Trophoblast cell (in vitro differentiated cells and primary cell): ENCODE results near the gene KCTD21.

ENCODE experiments used
- DNase-seq, 2 donors: peaks; one replicate each; pipeline ENCODE4 v3.0.0-alpha.2; 2016
- H2AFZ ChIP-seq: 2 replicates; pipeline ENCODE4 v1.6.1; 2013; ENCODE audit warnings: low read length, moderate library complexity, mild to moderate bottlenecking; ENCODE audit not compliant: insufficient read depth, poor library complexity
- H2AK5ac ChIP-seq: 2 replicates; pipeline ENCODE4 v1.6.1; 2013; ENCODE audit warnings: mild to moderate bottlenecking, low read length
- H2BK120ac ChIP-seq: 2 replicates; pipeline ENCODE4 v1.6.1; 2013; ENCODE audit warnings: low read length, mild to moderate bottlenecking, moderate library complexity; ENCODE audit not compliant: insufficient read depth, poor library complexity
- H2BK12ac ChIP-seq: 2 replicates; pipeline ENCODE4 v1.6.1; 2013; ENCODE audit warnings: mild to moderate bottlenecking, low read length, moderate library complexity
- H2BK5ac ChIP-seq: 2 replicates; pipeline ENCODE4 v1.6.1; 2013; ENCODE audit warnings: low read length, low read depth, moderate library complexity, mild to moderate bottlenecking; ENCODE audit not compliant: poor library complexity
- H3K14ac ChIP-seq: 2 replicates; pipeline ENCODE4 v1.6.1; 2013; ENCODE audit warnings: mild to moderate bottlenecking, low read length
- H3K18ac ChIP-seq: 2 replicates; pipeline ENCODE4 v1.6.1; 2013; ENCODE audit warnings: mild to moderate bottlenecking, low read length
- H3K23ac ChIP-seq: 2 replicates; pipeline ENCODE4 v1.6.1; 2013; ENCODE audit warnings: low read length
- H3K27ac ChIP-seq: 2 replicates; pipeline ENCODE4 v1.5.1; 2013; ENCODE audit warnings: low read depth, mild to moderate bottlenecking, inconsistent platforms, low read length, moderate library complexity
- H3K27me3 ChIP-seq: 2 replicates; pipeline ENCODE4 v1.6.1; 2013; ENCODE audit warnings: inconsistent platforms, mild to moderate bottlenecking, low read length, moderate library complexity; ENCODE audit not compliant: insufficient read depth
- H3K36me3 ChIP-seq, 2 experiments: 1 replicate in 1 of 2; 2 replicates in 1 of 2; pipeline ENCODE4 v1.6.1; 2013; ENCODE audit warnings: low read length in 2 of 2, mild to moderate bottlenecking in 2 of 2, moderate library complexity in 1 of 2; ENCODE audit not compliant: insufficient read depth in 2 of 2, control insufficient read depth in 1 of 2
- H3K4ac ChIP-seq: 2 replicates; pipeline ENCODE4 v1.6.1; 2013; ENCODE audit warnings: low read depth, mild to moderate bottlenecking, low read length, moderate library complexity
- H3K4me1 ChIP-seq, 2 experiments: 1 replicate in 1 of 2; 2 replicates in 1 of 2; pipeline ENCODE4 v1.6.1; 2013; ENCODE audit warnings: low read length in 2 of 2, mild to moderate bottlenecking in 2 of 2, moderate library complexity in 1 of 2; ENCODE audit not compliant: insufficient read depth in 2 of 2, control insufficient read depth in 1 of 2
- H3K4me2 ChIP-seq: 2 replicates; pipeline ENCODE4 v1.6.1; 2013; ENCODE audit warnings: inconsistent platforms, mild to moderate bottlenecking, low read length, moderate library complexity
- H3K4me3 ChIP-seq: 2 replicates; pipeline ENCODE4 v1.5.1; 2013; ENCODE audit warnings: mild to moderate bottlenecking, low read depth, low read length, inconsistent platforms
- H3K79me1 ChIP-seq: one replicate; pipeline ENCODE4 v1.6.1; 2013; ENCODE audit warnings: low read length
- H3K79me2 ChIP-seq: 2 replicates; pipeline ENCODE4 v1.6.1; 2013; ENCODE audit warnings: low read length, mild to moderate bottlenecking; ENCODE audit not compliant: control insufficient read depth, insufficient read depth, poor library complexity
- H3K9ac ChIP-seq: 2 replicates; pipeline ENCODE4 v1.6.1; 2013; ENCODE audit warnings: mild to moderate bottlenecking, low read length
- H3K9me3 ChIP-seq: 2 replicates; pipeline ENCODE4 v1.6.1; 2013; ENCODE audit warnings: low read depth, mild to moderate bottlenecking, control low read depth, inconsistent platforms, low read length; ENCODE audit not compliant: insufficient read depth
- H4K12ac ChIP-seq: 2 replicates; pipeline ENCODE4 v1.6.1; 2013; ENCODE audit warnings: low read depth, mild to moderate bottlenecking, low read length, moderate library complexity
- H4K8ac ChIP-seq: 2 replicates; pipeline ENCODE4 v1.6.1; 2013; ENCODE audit warnings: low read depth, mild to moderate bottlenecking, low read length, moderate library complexity
- H4K91ac ChIP-seq: one replicate; pipeline ENCODE4 v1.6.1; 2013; ENCODE audit warnings: low read depth, mild to moderate bottlenecking, low read length, moderate library complexity
- WGBS: extraction: QIAGEN DNeasy Blood & Tissue Kit; methylation state at CpG from one replicate; pipeline ENCODE4 v1.1.7; 2013; ENCODE audit warnings: missing lambda C conversion rate; ENCODE audit not compliant: insufficient read length, insufficient coverage; ENCODE audit errors: extremely low coverage; 5-methylcytosine and 5-hydroxymethylcytosine counted together

Gene KCTD21

DNA sequence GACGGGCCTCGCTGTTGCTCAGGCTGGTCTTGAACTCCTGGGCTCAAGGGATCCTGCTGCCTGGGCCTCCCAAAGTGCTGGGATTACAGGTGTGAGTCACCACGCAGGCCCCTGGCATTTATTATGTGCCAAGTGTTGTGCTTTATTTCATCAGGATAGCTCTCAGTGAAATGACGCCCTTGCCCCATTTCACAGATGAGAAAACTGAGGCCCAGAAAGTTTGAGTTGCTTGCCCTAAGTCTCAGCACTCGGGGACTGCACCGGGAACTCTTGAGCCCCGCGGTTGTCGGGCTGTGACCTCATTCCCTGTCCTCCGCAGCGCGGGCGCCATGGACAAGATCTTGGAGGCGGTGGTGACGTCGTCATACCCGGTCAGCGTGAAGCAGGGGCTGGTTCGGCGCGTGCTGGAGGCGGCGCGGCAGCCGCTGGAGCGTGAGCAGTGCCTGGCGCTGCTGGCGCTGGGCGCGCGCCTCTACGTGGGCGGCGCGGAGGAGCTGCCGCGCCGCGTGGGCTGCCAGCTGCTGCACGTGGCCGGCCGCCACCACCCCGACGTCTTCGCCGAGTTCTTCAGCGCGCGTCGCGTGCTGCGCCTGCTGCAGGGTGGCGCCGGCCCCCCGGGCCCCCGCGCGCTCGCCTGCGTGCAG lies 7.6 kb upstream of the KCTD21 start:
- Histone ChIP-seq H2AK5ac (no peak overlapping the region), H3K18ac (no peak overlapping the region), H3K9me3 (peaks cover 2% of the 10 kb centered on the region), H2AFZ (no peak overlapping the region), H3K79me2 (peaks cover 4% of the 10 kb centered on the region), H3K4ac (no peak overlapping the region), H3K79me1 (no peaks in the 10 kb centered on the region), H2BK120ac (no peak overlapping the region), H3K4me2 (no peak overlapping the region), H3K36me3 (peaks cover 58 to 62% of the 10 kb centered on the region in 2 experiments), H4K12ac (no peak overlapping the region), H3K27me3 (no peaks in the 10 kb centered on the region), H2BK5ac (no peak overlapping the region), H2BK12ac (no peak overlapping the region), H3K9ac (no peak overlapping the region), H3K14ac (no peak overlapping the region), H4K91ac (no peak overlapping the region), H3K27ac (no peak overlapping the region), H3K23ac (no peak overlapping the region), H3K4me3 (no peak overlapping the region), H4K8ac (no peak overlapping the region), H3K4me1 (peaks cover 12 to 17% of the 10 kb centered on the region in 2 experiments)
- no CpG with 5 or more reads among the region's 60 CpGs for WGBS
- DNase-seq, result no peak

GRCh38 chr11:78194490-78194889 lies 6.1 kb upstream of the KCTD21 start:
- H3K36me3 ChIP-seq, result peaks cover 44 to 47% of the 10 kb centered on the region in 2 experiments
- H3K9me3 ChIP-seq, result peaks cover 2% of the 10 kb centered on the region
- H3K9ac ChIP-seq, result no peak overlapping the region
- WGBS, result no CpG with 5 or more reads among the region's 3 CpGs
- no peak overlapping the region for H4K91ac ChIP-seq
- H3K79me2 ChIP-seq, result peaks cover 8% of the 10 kb centered on the region
- H3K79me1 ChIP-seq, result peaks cover under 1% of the 10 kb centered on the region
- H2AFZ ChIP-seq, result no peak overlapping the region
- H3K4me3 ChIP-seq, result no peak overlapping the region
- no peak for DNase-seq
- H2AK5ac ChIP-seq, result no peak overlapping the region
- no peak overlapping the region for H3K23ac ChIP-seq
- no peak overlapping the region for H4K8ac ChIP-seq
- no peak overlapping the region for H2BK12ac ChIP-seq
- peaks cover 24 to 31% of the 10 kb centered on the region in 2 experiments for H3K4me1 ChIP-seq
- H3K4ac ChIP-seq, result peak overlapping the region; percentile 29
- no peak overlapping the region for H4K12ac ChIP-seq
- no peaks in the 10 kb centered on the region for H3K27me3 ChIP-seq
- H3K18ac ChIP-seq, result no peak overlapping the region
- no peak overlapping the region for H3K27ac ChIP-seq
- H3K4me2 ChIP-seq, result no peak overlapping the region
- no peak overlapping the region for H2BK120ac ChIP-seq
- H3K14ac ChIP-seq, result no peak overlapping the region
- no peak overlapping the region for H2BK5ac ChIP-seq

GRCh38 chr11:78193806-78194205 lies 5.4 kb upstream of the KCTD21 start:
- Histone ChIP-seq H4K91ac (no peak overlapping the region), H3K4me3 (no peak overlapping the region), H3K14ac (no peak overlapping the region), H3K4me2 (no peak overlapping the region), H3K27ac (no peak overlapping the region), H3K27me3 (no peaks in the 10 kb centered on the region), H3K9ac (no peak overlapping the region), H3K79me2 (peaks cover 15% of the 10 kb centered on the region), H3K36me3 (peaks cover 38 to 41% of the 10 kb centered on the region in 2 experiments), H2BK5ac (no peak overlapping the region), H3K9me3 (peaks cover 2% of the 10 kb centered on the region), H4K12ac (no peak overlapping the region), H3K18ac (no peak overlapping the region), H3K4ac (no peak overlapping the region), H4K8ac (no peak overlapping the region), H2BK12ac (no peak overlapping the region), H2AK5ac (no peak overlapping the region), H3K79me1 (peaks cover 7% of the 10 kb centered on the region), H2AFZ (no peak overlapping the region), H3K4me1 (peaks cover 28 to 35% of the 10 kb centered on the region in 2 experiments), H3K23ac (no peak overlapping the region), H2BK120ac (no peak overlapping the region)
- no peak for DNase-seq
- no CpG with 5 or more reads among the region's 8 CpGs for WGBS

GRCh38 chr11:78192911-78193351 lies 4.5 kb upstream of the KCTD21 start:
- Histone ChIP-seq H4K91ac (no peak overlapping the region), H3K23ac (no peak overlapping the region), H3K4ac (no peak overlapping the region), H3K79me2 (peaks cover 18% of the 10 kb centered on the region), H3K4me1 (peaks cover 28 to 35% of the 10 kb centered on the region in 2 experiments), H2BK5ac (no peak overlapping the region), H3K36me3 (peaks cover 30 to 33% of the 10 kb centered on the region in 2 experiments), H3K27ac (no peak overlapping the region), H3K4me3 (no peak overlapping the region), H3K4me2 (no peak overlapping the region), H3K27me3 (no peaks in the 10 kb centered on the region), H4K12ac (no peak overlapping the region), H3K79me1 (peaks cover 12% of the 10 kb centered on the region), H2BK120ac (no peak overlapping the region), H3K18ac (peak overlapping the region; percentile 46), H2AFZ (no peak overlapping the region), H4K8ac (no peak overlapping the region), H3K14ac (no peak overlapping the region), H3K9me3 (peaks cover 2% of the 10 kb centered on the region), H2AK5ac (no peak overlapping the region), H3K9ac (no peak overlapping the region), H2BK12ac (no peak overlapping the region)
- no peak for DNase-seq
- no CpG with 5 or more reads among the region's 4 CpGs for WGBS
